TTC549 (cell line): ENCODE measurements around the gene ADGRF1.

Source experiments
- FAIRE-seq: peaks from 2 replicates; lab custom pipeline; 2012; peaks lifted over from hg19 to GRCh38; lab: Jason Lieb, UNC

ADGRF1 gene

GRCh38 chr6:46974786-46975185 lies 67.3 kb downstream of the ADGRF1 start:
- FAIRE-seq: no peak

DNA sequence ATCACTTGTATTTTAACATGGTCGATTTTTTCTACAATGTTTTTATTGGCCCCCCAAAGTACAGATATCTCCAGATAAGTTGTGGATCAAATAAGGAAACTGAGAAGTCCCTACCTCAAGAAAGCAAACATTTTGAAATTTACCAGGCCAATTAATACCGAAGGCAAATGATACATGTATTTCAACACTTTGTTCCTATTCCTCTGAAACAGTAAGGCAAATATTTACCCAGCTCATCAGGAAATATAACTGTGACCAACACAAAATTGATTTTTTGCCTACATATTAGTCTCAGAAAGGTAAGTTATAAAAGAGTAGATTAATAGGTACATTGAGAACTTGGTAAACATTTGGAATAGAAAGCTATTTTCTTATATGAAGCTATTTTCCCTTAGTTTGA lies 69.1 kb downstream of the ADGRF1 start:
- no peak for FAIRE-seq

DNA sequence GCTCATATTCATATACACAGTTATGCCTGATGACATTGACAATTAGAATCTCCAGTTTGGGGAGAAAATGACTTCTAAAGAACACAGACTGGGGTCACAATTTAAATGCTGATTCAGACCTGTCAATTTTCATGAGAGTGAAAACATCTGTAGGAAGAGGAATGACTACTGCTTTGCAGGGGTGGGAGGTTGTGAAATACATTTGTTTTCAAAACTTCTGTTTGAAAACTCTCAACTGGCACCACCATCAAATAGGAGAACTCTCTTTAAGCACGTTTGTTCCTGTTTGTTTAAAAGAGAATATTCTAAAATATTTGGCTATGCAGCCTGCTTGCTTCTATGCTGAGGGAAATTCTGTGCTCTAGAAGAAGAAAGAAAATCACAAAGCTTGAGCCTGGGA lies 69.6 kb downstream of the ADGRF1 start:
- FAIRE-seq: no peak

GRCh38 chr6:46969206-46969605 lies 72.9 kb downstream of the ADGRF1 start:
- FAIRE-seq: no peak

DNA sequence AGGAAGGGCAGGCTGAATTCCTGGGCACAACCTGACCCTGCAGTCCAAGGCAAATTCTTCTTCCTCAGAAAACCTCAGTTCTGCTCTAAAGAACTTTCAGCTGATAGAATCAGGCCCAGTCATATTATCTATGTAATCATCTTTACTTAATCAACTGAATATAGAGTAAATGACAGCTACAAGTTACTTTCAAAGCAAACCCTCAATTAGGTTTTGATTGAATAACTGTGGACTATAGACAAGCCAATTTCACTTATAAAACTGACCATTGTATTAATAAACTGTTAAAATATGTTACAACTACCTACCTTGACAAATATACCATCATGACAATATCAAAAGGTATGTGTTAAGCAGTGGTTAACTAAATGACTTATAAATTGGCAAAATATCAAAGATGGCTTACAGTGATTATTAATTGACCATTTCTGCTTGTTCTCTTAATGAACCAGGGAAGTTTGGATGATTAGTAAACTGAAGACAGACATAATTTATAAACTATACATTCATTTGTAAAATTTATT lies 74.2 kb downstream of the ADGRF1 start:
- no peak for FAIRE-seq

- no peak for FAIRE-seq
These were observed 77.2 kb downstream of the ADGRF1 start for GRCh38 chr6:46964716-46965519.

GRCh38 chr6:46963626-46964025 lies 78.5 kb downstream of the ADGRF1 start:
- FAIRE-seq: no peak

GRCh38 chr6:46963039-46963438 lies 79.1 kb downstream of the ADGRF1 start:
- no peak for FAIRE-seq

DNA sequence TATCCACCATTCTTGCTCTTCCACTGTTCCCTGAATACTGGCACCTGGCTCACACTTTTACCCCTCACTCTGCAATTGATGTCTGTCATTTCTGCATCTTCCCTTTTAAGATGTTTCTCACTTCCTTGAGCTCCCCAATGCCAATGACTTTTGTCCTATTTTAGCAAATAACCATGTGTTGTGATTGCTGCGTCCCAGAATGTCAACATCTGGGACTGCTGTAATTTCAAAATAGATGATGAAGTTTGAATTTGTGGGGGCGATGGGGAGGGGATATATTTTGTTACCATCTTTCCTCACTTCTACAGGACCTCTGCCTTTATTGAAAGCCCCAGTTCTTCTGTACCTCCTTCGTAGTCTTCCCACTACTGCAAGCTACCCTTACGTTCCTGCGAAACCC lies 80.4 kb downstream of the ADGRF1 start:
- FAIRE-seq: no peak

DNA sequence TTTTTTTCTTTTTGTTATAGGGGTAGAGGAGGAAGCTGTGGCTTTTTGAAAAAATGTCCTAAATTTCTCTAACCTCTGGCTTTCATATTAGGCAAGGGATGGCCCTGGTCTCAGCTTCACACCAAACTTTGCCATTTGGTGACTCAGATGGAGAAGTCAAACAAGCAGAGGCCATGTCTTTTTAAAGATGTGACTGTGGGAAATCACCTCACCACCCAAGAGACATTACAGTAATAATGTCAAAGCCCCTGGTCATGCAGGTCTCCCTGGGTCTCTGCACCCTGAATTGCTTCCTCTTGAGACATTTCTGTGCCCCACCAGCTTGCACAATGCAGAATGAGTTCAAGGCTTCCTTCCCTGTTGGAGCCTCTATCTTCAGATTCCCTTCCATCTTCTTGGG lies 80.9 kb downstream of the ADGRF1 start:
- FAIRE-seq: no peak

GRCh38 chr6:46959419-46959818 lies 82.7 kb downstream of the ADGRF1 start:
- no peak for FAIRE-seq

- no peak for FAIRE-seq
These were observed 85.7 kb downstream of the ADGRF1 start for GRCh38 chr6:46956409-46956808.

- FAIRE-seq: no peak
These were observed 87.2 kb downstream of the ADGRF1 start for GRCh38 chr6:46954837-46955451.

- FAIRE-seq: no peak
These were observed 88.2 kb downstream of the ADGRF1 start for GRCh38 chr6:46953921-46954320.

- FAIRE-seq: no peak
These were observed 92.4 kb downstream of the ADGRF1 start for GRCh38 chr6:46949632-46950280.

- FAIRE-seq: no peak
These were observed 93.4 kb downstream of the ADGRF1 start for GRCh38 chr6:46948699-46949098.
